ENCODE results near the gene SERPINB8. TPM values are rescaled to one million over a fixed set of nuclear protein-coding genes. Genes with fewer than 3 reads are reported as not detected.

SERPINB8 gene
- total RNA-seq, 1 donor from 2014 or later: 4.3 TPM

- Mint-ChIP-seq H3K9me3 (ENCODE audit: unreplicated experiment) (no peaks in the 10 kb centered on the region), H3K27ac (ENCODE audit: unreplicated experiment) (no peak overlapping the region), H3K36me3 (ENCODE audit: low read depth, unreplicated experiment) (no peaks in the 10 kb centered on the region), H3K4me3 (ENCODE audit: unreplicated experiment) (no peak overlapping the region), H3K27me3 (ENCODE audit: unreplicated experiment) (peaks cover 2% of the 10 kb centered on the region), H3K4me1 (ENCODE audit: unreplicated experiment) (no peaks in the 10 kb centered on the region)
- DNase-seq (ENCODE audit: low spot score): no peak
- TF ChIP-seq CTCF (IDR thresholded peaks at IDR 0.05; ENCODE audit: unreplicated experiment): no peak
Observed at GRCh38 chr18:64009305-64009704, 39.4 kb downstream of the SERPINB8 start.

DNA sequence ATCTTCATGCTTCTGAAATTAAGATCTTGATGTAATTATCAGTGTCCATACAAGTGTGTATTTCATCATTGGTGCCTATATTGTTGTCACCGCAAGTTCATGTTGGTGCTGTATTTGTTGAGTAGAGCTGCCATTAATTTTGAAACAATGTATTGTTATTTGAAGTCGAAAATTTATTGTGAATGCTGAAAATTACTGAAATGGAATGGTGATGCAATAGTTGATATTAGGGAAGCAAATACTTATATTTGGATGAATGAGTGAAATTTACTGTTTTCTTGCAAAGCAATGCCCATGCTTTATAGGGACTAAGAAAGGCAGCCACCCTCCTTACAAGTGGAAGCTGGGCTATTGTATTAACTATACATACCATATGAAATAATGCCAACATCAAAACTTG lies 41.6 kb downstream of the SERPINB8 start:
- DNase-seq (ENCODE audit: low spot score): no peak
- Mint-ChIP-seq H3K9me3 (ENCODE audit: unreplicated experiment) (no peaks in the 10 kb centered on the region), H3K27me3 (ENCODE audit: unreplicated experiment) (peaks cover 2% of the 10 kb centered on the region), H3K4me1 (ENCODE audit: unreplicated experiment) (no peaks in the 10 kb centered on the region), H3K4me3 (ENCODE audit: unreplicated experiment) (no peak overlapping the region), H3K36me3 (ENCODE audit: low read depth, unreplicated experiment) (no peaks in the 10 kb centered on the region), H3K27ac (ENCODE audit: unreplicated experiment) (no peak overlapping the region)
- TF ChIP-seq CTCF (IDR thresholded peaks at IDR 0.05; ENCODE audit: unreplicated experiment): no peak

DNA sequence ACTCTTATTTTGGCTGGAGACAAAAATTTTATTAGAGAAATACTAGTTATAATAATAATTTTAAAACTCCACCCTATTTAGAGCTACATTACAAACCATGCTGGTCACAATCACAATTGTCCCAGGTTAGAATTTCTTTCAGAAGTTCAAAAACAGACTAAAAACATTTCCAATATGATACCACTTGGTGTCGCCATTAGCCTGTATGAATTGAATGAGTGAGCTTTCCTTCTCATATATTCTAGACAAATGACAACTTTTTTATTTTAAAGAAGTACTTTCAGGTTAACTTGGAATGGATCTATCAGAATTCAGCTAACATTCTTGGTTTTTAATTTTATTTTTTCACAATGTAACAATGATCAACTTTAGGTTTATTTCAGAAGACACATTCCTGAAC lies 48.0 kb downstream of the SERPINB8 start:
- H3K4me3 Mint-ChIP-seq (ENCODE audit: unreplicated experiment): no peak overlapping the region
- TF ChIP-seq CTCF (IDR thresholded peaks at IDR 0.05; ENCODE audit: unreplicated experiment): peak; percentile 49
- H3K36me3 Mint-ChIP-seq (ENCODE audit: low read depth, unreplicated experiment): no peaks in the 10 kb centered on the region
- H3K4me1 Mint-ChIP-seq (ENCODE audit: unreplicated experiment): no peaks in the 10 kb centered on the region
- H3K9me3 Mint-ChIP-seq (ENCODE audit: unreplicated experiment): no peaks in the 10 kb centered on the region
- no peaks in the 10 kb centered on the region for H3K27me3 Mint-ChIP-seq (ENCODE audit: unreplicated experiment)
- no peak overlapping the region for H3K27ac Mint-ChIP-seq (ENCODE audit: unreplicated experiment)
- no peak for DNase-seq (ENCODE audit: low spot score)

DNA sequence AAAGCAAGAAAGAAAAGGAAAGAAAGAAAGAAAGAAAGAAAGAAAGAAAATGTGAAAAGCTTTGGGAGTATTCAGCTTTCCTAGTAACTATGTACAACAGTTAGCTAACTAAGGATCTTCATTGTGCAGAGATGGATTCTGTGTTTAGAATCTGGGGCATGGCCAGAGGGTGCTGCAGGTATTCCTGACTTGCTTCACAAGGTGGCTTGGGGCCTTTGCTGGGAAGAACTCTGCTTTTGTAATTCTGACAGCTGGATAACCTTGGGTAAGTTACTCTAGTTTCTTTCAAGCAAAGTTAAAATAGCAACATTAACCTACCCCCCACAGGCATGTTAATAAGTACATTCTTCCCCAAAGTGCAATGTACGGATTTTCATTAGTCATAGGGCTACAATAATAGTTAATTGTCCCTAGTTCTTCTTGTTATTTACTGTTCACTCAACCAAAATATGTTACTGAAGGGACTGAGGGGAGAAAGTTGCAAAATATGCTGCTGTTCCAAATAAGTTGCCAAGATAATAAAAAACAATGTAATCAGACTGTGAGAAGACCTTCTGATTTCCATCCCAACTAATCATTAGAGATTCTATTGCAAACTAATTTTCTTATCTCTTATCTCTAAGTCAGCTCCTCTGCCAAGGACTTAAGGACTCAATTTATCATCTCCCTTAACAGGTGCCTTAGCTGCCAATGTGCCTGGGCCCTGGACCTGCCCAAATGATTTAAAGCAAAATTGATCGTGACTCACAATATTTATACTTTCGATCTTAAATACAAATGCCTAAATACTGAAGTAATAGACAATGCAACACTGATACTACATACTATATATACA lies 50.3 kb downstream of the SERPINB8 start:
- TF ChIP-seq CTCF (IDR thresholded peaks at IDR 0.05; ENCODE audit: unreplicated experiment): no peak
- Mint-ChIP-seq H3K9me3 (ENCODE audit: unreplicated experiment) (no peaks in the 10 kb centered on the region), H3K4me3 (ENCODE audit: unreplicated experiment) (no peak overlapping the region), H3K27ac (ENCODE audit: unreplicated experiment) (no peak overlapping the region), H3K36me3 (ENCODE audit: low read depth, unreplicated experiment) (no peaks in the 10 kb centered on the region), H3K4me1 (ENCODE audit: unreplicated experiment) (no peaks in the 10 kb centered on the region), H3K27me3 (ENCODE audit: unreplicated experiment) (no peaks in the 10 kb centered on the region)
- DNase-seq (ENCODE audit: low spot score): no peak

- no peak for DNase-seq (ENCODE audit: low spot score)
- no peak overlapping the region for H3K4me3 Mint-ChIP-seq (ENCODE audit: unreplicated experiment)
- H3K27me3 Mint-ChIP-seq (ENCODE audit: unreplicated experiment): peaks cover 1% of the 10 kb centered on the region
- TF ChIP-seq CTCF (IDR thresholded peaks at IDR 0.05; ENCODE audit: unreplicated experiment): no peak
- peaks cover 3% of the 10 kb centered on the region for H3K4me1 Mint-ChIP-seq (ENCODE audit: unreplicated experiment)
- H3K9me3 Mint-ChIP-seq (ENCODE audit: unreplicated experiment): no peaks in the 10 kb centered on the region
- no peaks in the 10 kb centered on the region for H3K36me3 Mint-ChIP-seq (ENCODE audit: low read depth, unreplicated experiment)
- no peak overlapping the region for H3K27ac Mint-ChIP-seq (ENCODE audit: unreplicated experiment)
Observed at GRCh38 chr18:64026350-64026749, 56.5 kb downstream of the SERPINB8 start.

Data from endothelial cell (in vitro differentiated cells).